ENCODE measurements around the gene PRXL2A.
"Not testable (repeated sequence)": the region's sequence is repeated elsewhere in the genome, so short reads cannot be mapped to it uniquely, and the experiment has no call there.

Gene PRXL2A

DNA sequence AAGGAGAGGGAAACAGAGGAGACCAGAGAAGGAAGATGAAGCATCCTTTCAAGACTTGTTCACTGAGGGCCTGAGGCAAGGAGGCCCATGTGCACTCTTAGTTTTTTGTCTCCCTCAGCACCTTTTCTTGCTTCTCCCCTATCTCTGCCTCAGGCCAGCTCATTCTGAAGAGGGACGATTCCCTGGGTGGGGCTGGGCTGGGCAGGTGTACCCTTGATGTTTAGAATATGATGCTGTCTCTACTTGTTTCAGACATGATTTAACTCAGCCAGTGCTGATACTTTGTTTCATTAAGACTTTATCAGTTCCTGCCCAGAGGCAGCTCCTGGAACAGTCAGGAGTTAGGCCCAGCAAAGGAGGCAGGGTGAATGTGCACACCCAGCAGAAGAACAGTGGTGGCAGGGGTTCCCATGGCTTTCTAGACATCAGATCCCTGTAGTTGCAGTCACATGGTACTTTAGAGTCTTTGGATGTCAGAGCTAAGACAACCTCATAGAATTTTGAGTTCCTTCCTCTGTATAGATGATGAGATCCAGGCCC, 3.4 kb downstream of the PRXL2A start:
- no peak for DNase-seq (ENCODE audit: low spot score)

DNA sequence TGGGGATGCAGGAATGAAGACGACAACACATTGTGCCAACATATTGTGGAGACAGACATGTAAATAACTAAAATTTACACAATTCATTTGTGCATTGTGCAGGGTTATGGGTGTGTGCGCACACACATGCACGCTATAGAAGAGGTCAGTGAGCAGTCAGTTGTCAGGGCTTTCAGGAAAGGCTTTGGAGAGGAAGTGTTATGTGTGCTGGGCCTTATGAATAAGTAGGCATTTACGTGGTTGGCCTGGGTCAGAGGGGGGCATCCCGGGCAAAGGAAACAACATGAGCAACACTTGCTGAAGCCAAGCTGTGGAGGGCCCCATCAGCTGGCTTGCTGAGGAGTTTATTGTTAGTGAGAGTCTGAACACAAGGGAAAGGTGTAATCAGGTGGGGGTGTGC, 4.1 kb downstream of the PRXL2A start:
- no peak for DNase-seq (ENCODE audit: low spot score)

- no peak for DNase-seq (ENCODE audit: low spot score)
Measured at GRCh38 chr10:80413271-80413996, 5.1 kb downstream of the PRXL2A start.

- DNase-seq (ENCODE audit: low spot score) = no peak
Measured at GRCh38 chr10:80414142-80414895, 6.0 kb downstream of the PRXL2A start.

- no peak for DNase-seq (ENCODE audit: low spot score)
Measured at GRCh38 chr10:80415734-80416478, 7.6 kb downstream of the PRXL2A start.

GRCh38 chr10:80416479-80417098, 8.2 kb downstream of the PRXL2A start:
- DNase-seq (ENCODE audit: low spot score) = no peak

GRCh38 chr10:80417256-80417655, 8.9 kb downstream of the PRXL2A start:
- DNase-seq (ENCODE audit: low spot score) = not testable (repeated sequence)

DNA sequence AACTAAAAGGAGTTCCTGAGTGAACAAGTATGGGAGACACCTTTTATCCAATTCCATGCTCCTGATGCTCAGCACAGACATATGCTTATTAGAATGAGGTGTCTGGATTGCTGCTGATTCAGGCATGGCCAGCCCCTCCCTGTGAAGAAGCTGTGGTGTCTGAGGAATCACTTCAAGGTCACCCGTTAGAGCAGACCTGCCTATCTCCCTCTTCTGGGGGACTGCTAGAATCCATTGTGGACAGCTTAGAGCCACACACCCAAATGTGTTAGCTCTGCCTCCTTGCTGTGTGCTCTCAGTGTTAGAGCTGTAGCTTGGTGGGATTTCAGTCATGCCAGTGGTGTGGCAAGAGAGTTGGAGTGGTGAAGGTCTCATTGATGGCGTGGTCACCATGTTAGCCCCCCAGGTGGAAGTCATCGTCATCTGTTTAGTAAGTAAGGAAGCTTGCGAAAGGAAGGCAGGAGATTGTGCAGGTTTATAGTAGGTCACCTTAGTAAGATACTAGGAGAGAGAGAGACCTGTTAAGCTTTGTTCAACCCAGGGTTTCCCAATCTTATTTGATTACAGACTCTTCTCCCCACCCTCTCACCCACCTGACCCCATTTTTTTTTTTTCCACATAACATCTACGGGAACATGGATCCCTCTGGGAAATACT, 12.8 kb downstream of the PRXL2A start:
- no peak for DNase-seq (ENCODE audit: low spot score)

DNA sequence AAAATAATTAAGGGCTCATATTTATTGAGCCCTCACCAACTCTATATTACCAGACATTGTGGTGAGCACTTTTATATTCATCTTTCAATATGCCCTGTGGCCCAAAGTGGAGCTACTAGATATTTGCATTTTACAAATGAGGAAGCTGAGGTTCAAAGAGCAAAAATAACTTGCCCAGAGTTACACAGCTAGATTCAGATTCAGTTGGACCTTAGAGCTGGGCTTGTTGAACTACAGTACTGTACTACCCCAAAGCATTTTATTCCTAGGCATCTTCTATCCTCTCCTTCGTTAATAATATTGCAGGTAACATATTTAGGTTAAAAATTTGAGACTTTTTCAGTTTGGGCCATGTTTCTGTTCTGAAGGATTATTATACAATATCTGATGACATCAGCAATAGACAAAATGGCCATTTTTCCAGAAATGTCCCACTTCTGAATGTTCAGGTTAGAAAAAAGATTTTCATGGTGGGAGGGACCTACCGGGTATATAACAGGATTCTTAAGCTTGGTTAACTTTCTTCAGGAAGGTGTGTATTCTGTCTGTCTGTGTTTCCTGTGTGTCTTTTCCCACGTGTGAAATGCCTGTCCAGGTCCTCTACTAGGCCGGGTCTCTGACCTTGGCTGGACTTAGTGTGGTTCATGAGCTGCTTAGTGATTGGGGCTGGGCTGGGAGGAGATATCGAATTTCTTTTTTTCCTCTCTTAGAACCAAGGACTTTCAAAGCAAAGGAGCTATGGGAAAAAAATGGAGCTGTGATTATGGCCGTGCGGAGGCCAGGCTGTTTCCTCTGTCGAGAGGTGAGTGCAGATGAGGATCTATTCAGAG, 13.6 kb downstream of the PRXL2A start:
- no peak for DNase-seq (ENCODE audit: low spot score)

DNA sequence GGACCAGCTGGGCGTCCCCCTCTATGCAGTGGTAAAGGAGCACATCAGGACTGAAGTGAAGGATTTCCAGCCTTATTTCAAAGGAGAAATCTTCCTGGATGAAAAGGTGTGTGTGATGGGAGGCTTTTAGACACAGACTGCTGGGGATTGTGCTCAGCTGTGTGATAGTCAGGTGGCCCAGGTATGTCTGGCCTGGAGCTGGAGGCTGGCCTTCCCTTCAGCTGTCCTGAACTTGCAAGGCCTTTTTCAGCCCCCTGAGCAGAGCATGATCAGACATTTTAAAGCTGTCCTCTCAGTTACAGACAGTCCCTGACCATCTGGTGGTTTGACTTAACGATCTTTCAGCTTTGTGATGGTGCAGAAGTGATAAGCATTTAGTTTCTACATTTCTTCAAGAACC, 17.6 kb downstream of the PRXL2A start:
- DNase-seq (ENCODE audit: low spot score) = no peak

DNA sequence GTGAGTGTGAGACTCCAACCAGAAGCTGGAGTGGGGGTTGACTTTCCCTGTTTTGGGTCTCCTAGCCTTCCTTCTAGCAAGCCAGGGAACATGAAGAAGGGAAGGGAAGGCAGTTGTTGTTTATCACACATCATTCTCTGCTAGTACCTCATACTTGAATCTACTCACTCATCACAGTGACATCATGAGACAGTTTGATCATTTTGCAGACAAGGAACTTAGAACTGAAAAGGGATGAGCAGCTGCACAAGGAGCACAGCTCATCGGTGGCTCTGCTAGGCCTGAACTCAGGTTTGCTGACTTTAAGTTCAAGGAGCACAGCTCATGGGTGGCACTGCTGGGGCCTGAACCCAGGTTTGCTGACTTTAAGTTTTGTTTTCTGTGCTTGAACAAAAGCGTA, 19.2 kb downstream of the PRXL2A start:
- no peak for DNase-seq (ENCODE audit: low spot score)

DNA sequence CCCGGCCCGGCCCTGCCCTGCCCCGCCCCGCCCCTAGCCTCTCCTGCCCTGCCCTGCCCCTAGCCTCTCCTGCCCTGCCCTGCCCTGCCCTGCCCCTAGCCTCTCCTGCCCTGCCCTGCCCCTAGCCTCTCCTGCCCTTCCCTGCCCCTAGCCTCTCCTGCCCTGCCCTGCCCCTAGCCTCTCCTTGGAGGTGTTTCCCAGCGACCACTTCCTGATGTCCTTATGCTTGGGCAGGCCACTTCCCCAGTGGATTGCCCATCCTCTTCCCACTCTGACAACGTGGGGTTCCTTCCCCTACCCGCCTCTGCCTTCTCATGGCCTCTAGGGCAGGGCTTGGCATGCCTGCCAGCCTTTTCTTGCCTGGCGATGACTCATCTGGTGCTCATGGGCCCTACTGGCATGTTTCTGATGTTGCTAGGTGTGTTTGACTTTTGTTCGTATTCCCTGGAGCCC, 21.2 kb downstream of the PRXL2A start:
- DNase-seq (ENCODE audit: low spot score) = no peak

- DNase-seq (ENCODE audit: low spot score) = no peak
Measured at GRCh38 chr10:80433134-80433533, 24.8 kb downstream of the PRXL2A start.

- no peak for DNase-seq (ENCODE audit: low spot score)
Measured at GRCh38 chr10:80436446-80437098, 28.2 kb downstream of the PRXL2A start.

DNA sequence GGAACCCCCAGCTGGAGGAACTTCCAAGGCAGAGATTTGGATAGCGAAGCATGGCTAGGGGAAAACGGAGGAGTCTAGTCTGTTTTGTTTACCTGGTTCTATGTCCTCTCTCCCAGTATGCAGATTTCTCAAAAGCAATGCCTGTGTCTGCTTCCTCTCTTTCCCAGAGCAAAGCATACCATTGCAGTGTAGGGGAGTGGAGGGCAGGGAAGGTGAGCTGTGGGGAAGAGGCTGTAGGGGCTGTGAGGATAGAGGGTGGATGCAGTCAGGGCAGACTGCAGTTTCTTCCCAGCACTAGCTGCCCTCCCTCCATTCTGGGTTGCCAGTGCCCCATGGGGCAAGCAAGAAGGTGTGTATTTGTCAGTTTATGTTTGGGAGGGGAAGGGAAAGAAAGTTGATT, 28.9 kb downstream of the PRXL2A start:
- no peak for DNase-seq (ENCODE audit: low spot score)

- no peak for DNase-seq (ENCODE audit: low spot score)
Measured at GRCh38 chr10:80441831-80442230, 33.5 kb downstream of the PRXL2A start.

GRCh38 chr10:80442879-80443278, 34.5 kb downstream of the PRXL2A start:
- no peak for DNase-seq (ENCODE audit: low spot score)

GRCh38 chr10:80443531-80443974, 35.2 kb downstream of the PRXL2A start:
- peak; percentile 38 for DNase-seq (ENCODE audit: low spot score)

DNA sequence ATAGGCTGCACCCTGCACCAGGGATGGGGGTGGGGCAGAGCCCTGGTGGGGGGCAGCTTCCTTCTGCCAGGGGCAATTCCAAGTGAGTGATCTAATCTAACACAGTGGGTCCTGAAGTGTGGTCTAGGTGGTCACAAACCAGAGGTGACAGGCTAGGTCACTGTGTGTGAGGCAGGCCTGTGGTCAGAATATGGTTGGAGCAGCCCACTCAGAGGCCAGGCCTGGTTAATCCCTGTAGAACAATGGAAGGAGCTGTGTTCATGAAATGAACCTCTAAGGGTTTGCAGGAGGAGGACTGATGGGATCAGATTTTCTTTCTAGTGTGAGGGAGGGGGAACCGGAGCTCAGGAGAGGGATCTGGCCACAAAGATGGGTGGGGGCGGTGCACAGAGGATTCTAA, 35.8 kb downstream of the PRXL2A start:
- DNase-seq (ENCODE audit: low spot score) = no peak
